Uterus (tissue), 2 donors: ENCODE results near the gene RRAD.

Experiments
- POLR2A ChIP-seq, 2 donors: fragments of 450-650 bp; IDR thresholded peaks; one replicate each; pipeline ENCODE4 v1.6.1; 2016; ENCODE audit warnings: antibody characterized with exemption in 2 of 2, mild to moderate bottlenecking in 1 of 2, moderate library complexity in 1 of 2
- TF ChIP-seq, protein P1 (sequence below), 4 experiments: fragments of 200-600 bp in 2 of 4; fragments of 450-650 bp in 2 of 4; sonication (generic) in 2 of 4; IDR thresholded peaks; one replicate each; pipeline ENCODE4 v1.5.1; 2016 to 2019; ENCODE audit warnings: antibody characterized with exemption in 4 of 4, mild to moderate bottlenecking in 2 of 4, moderate library complexity in 1 of 4

DNA sequence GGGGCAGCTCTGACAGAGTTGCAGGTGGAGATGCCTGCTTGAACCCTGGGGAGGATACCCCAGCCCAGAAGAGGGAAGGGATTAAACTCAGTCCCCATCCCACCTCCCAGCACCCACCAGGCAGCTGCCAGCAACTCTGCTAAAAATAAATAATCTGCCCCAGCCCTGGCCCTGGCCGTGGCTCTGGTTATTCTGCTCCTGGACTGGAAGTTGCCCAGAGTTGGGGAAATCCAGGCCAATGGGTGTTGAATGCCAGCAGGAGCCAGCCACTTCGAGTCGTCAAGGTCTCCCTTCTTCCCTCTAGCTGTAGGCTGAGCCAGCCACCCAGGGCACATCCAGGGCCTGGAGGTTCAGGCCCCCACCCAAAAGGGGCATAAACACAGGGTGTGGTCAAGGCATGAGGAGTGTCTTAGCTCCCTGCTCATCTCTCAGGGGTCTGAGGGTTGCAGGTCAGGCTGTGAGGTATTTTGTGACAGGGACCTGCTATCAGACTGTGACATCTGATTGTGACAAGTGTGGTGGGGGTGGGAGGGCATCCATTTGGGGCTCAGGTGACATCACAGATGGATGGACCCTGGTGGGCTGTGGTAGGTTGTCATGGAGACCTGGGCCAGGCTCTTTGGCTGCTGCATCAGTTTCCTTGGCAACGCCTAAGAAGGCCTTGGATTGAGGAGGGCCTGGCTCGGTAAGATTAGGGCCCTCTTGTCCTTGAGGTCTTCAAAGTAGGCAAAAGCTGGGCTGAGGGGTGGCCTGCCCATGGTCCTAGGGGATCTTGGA, 1.0 kb upstream of the RRAD start:
- TF ChIP-seq, protein P1, sequence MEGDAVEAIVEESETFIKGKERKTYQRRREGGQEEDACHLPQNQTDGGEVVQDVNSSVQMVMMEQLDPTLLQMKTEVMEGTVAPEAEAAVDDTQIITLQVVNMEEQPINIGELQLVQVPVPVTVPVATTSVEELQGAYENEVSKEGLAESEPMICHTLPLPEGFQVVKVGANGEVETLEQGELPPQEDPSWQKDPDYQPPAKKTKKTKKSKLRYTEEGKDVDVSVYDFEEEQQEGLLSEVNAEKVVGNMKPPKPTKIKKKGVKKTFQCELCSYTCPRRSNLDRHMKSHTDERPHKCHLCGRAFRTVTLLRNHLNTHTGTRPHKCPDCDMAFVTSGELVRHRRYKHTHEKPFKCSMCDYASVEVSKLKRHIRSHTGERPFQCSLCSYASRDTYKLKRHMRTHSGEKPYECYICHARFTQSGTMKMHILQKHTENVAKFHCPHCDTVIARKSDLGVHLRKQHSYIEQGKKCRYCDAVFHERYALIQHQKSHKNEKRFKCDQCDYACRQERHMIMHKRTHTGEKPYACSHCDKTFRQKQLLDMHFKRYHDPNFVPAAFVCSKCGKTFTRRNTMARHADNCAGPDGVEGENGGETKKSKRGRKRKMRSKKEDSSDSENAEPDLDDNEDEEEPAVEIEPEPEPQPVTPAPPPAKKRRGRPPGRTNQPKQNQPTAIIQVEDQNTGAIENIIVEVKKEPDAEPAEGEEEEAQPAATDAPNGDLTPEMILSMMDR (IDR thresholded peaks at IDR 0.05): no peak
- TF ChIP-seq POLR2A (IDR thresholded peaks at IDR 0.05): no peak
